ENCODE measurements around the gene LBX1. TPM values are rescaled to one million over a fixed set of nuclear protein-coding genes. Genes with fewer than 3 reads are reported as not detected.

Gene LBX1
- total and polyA plus RNA-seq, 9 donors = 3.3 to 12.3 (median 9.1) TPM

- peaks cover 97% of the 10 kb centered on the region for H3K27me3 ChIP-seq (ENCODE audit: control insufficient read depth, insufficient read depth, low read length)
- DNase-seq = peak; percentile 59
Measured at GRCh38 chr10:101233863-101234262, 4.6 kb upstream of the LBX1 start.

GRCh38 chr10:101233443-101233842 lies 4.2 kb upstream of the LBX1 start:
- no peak for DNase-seq
- no CpG with 5 or more reads among the region's 1 CpG for WGBS (ENCODE audit: insufficient coverage)
- H3K36me3 ChIP-seq (ENCODE audit: control insufficient read depth, insufficient read depth, low read length) = no peaks in the 10 kb centered on the region
- H3K27ac ChIP-seq (ENCODE audit: low read length) = peak overlapping the region; percentile 32
- H3K4me1 ChIP-seq (ENCODE audit: control insufficient read depth, insufficient read depth, low read length) = peaks cover 40% of the 10 kb centered on the region
- peaks cover 96% of the 10 kb centered on the region for H3K27me3 ChIP-seq (ENCODE audit: control insufficient read depth, insufficient read depth, low read length)
- H3K9me3 ChIP-seq (replicated peaks; ENCODE audit: control insufficient read depth, low read depth, low read length) = no peaks in the 10 kb centered on the region
- no peak overlapping the region for H3K4me3 ChIP-seq (ENCODE audit: low read length)

More at GRCh38 chr10:101233863-101234262, 4.6 kb upstream of the LBX1 start:
- peaks cover 40% of the 10 kb centered on the region for H3K4me1 ChIP-seq (ENCODE audit: control insufficient read depth, insufficient read depth, low read length)
- no peaks in the 10 kb centered on the region for H3K36me3 ChIP-seq (ENCODE audit: control insufficient read depth, insufficient read depth, low read length)
- 22% methylated on average over 1 of the region's 3 CpGs for WGBS (ENCODE audit: insufficient coverage)
- no peaks in the 10 kb centered on the region for H3K9me3 ChIP-seq (replicated peaks; ENCODE audit: control insufficient read depth, low read depth, low read length)
- no peak overlapping the region for H3K4me3 ChIP-seq (ENCODE audit: low read length)
- peak overlapping the region; percentile 32 for H3K27ac ChIP-seq (ENCODE audit: low read length)

DNA sequence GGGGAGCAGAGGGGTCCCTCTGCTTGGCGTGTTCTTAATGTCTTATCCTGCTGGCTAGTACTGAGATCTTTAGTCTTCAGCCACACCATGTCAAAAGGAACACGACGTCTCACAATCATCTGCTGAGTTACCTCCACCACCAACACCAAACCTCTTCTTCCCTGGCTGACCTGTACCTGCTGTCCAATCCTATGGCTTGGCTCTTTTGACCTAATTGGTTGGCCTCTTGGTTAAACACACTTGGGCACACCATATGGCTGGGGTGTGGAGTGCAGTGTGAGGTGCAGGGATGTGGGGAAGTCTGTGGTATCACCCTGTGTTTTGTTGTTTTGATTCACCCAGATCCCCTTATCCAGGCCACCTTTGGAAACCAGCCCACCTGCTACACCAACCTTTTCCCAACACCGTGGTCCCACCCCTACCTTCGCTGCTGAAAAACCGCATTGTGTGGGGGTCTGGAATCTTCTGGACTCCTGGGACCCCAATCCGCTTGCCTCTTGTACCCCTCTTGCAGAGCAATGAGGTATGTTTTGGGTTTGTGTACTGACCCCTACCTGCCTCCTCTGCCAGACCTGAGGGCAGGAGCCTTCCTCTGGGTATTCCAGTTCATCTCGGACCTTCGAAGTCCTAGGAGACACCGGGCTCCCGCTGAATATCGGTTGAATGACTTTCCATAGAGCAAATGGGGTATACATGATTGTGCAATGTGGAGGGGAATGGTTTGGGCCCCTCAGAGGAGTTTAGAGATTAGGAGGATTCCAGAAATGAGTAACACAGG lies 2.8 kb upstream of the LBX1 start:
- H3K4me3 ChIP-seq (ENCODE audit: low read length) = no peak overlapping the region
- H3K9me3 ChIP-seq (replicated peaks; ENCODE audit: control insufficient read depth, low read depth, low read length) = no peaks in the 10 kb centered on the region
- H3K36me3 ChIP-seq (ENCODE audit: control insufficient read depth, insufficient read depth, low read length) = no peaks in the 10 kb centered on the region
- DNase-seq = no peak
- WGBS (ENCODE audit: insufficient coverage) = 18% methylated on average over 3 of the region's 12 CpGs
- peaks cover 44% of the 10 kb centered on the region for H3K4me1 ChIP-seq (ENCODE audit: control insufficient read depth, insufficient read depth, low read length)
- H3K27me3 ChIP-seq (ENCODE audit: control insufficient read depth, insufficient read depth, low read length) = peaks cover 96% of the 10 kb centered on the region
- no peak overlapping the region for H3K27ac ChIP-seq (ENCODE audit: low read length)

DNA sequence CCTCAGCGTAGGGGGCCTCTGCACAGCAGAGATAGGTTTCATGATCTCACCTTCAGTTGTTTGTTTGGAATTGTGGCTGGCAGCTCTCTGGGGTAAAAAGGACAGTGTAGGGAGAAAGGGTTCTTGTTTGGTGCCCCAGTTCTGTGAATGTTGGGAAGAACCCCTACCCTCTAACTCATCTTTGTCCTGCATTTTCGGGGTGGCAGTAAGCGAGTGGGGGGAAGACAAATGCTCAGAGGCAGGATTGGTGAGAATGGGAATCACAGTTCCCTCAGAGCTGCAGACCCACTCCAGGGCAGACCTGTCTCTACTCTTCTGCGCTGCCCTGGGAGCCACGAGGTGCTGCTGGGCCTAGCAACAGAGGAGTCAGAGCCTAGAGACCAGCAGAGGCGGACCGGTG lies 1.8 kb upstream of the LBX1 start:
- Histone ChIP-seq H3K36me3 (ENCODE audit: control insufficient read depth, insufficient read depth, low read length) (no peaks in the 10 kb centered on the region), H3K9me3 (replicated peaks; ENCODE audit: control insufficient read depth, low read depth, low read length) (no peaks in the 10 kb centered on the region), H3K27ac (ENCODE audit: low read length) (peak overlapping the region; percentile 84), H3K4me3 (ENCODE audit: low read length) (no peak overlapping the region), H3K4me1 (ENCODE audit: control insufficient read depth, insufficient read depth, low read length) (peaks cover 46% of the 10 kb centered on the region), H3K27me3 (ENCODE audit: control insufficient read depth, insufficient read depth, low read length) (peaks cover 96% of the 10 kb centered on the region)
- no peak for DNase-seq
- 80% methylated on average over 2 of the region's 7 CpGs for WGBS (ENCODE audit: insufficient coverage)

DNA sequence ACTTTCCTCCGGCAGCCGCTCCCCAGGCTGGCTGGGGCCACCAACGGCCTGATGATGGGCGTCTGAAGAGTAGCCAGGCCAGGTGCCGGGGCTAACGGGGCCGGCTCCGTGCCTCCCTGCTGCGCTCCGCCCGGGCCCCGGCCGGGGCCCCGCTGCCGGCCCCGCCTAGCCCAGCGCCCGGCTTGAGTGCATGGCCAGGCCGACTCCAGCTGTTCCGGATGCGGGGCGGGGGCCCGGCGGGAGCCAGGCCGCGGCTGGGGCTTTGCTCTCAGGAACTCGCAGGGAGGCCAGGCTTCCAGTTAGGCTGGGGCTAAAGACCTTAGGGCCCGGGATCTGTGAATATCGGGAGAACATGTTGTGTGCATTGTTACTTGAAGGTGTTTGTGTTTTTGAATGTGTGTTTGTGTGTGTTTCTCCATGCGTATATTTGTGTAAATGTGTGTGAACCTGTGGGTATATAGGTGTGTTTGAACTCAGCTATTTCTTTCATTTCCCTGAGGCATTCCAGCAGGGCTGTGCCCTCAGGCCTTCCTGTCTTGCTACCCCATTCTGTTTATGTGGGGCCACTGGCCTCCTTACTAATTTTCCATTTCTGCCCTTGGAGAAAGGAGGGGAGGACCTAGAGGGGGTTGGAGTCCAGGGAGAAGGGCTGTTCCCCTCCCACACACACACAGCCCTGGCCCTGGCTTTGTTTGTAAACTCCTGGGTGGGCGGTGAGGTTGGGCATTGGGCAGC lies 1.1 kb upstream of the LBX1 start:
- Histone ChIP-seq H3K27ac (ENCODE audit: low read length) (peak overlapping the region; percentile 90), H3K4me1 (ENCODE audit: control insufficient read depth, insufficient read depth, low read length) (peaks cover 52% of the 10 kb centered on the region), H3K27me3 (ENCODE audit: control insufficient read depth, insufficient read depth, low read length) (peaks cover 96% of the 10 kb centered on the region), H3K4me3 (ENCODE audit: low read length) (peak overlapping the region; percentile 65), H3K9me3 (replicated peaks; ENCODE audit: control insufficient read depth, low read depth, low read length) (no peaks in the 10 kb centered on the region), H3K36me3 (ENCODE audit: control insufficient read depth, insufficient read depth, low read length) (no peaks in the 10 kb centered on the region)
- DNase-seq = peak; percentile 59
- WGBS (ENCODE audit: insufficient coverage) = 0% methylated on average over 29 of the region's 31 CpGs

DNA sequence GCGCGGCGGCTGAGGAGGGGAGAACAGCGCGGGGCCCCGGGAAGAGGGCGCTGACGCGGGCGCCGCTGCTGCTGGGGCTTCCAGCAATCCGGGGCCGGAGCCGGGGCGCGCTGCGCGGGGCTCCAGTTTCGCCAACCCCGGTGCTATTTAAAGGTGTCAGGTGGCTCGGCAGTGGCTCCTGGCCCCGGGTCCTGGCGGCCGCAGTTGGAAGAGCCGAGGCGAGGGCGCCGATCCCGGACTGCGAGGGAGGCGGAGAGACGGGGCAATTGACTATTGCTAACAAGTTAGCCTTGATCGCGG lies 347 bp downstream of the LBX1 start:
- H3K36me3 ChIP-seq (ENCODE audit: control insufficient read depth, insufficient read depth, low read length) = no peaks in the 10 kb centered on the region
- no peaks in the 10 kb centered on the region for H3K9me3 ChIP-seq (replicated peaks; ENCODE audit: control insufficient read depth, low read depth, low read length)
- peak overlapping the region; percentile 90 for H3K27ac ChIP-seq (ENCODE audit: low read length)
- peak overlapping the region; percentile 65 for H3K4me3 ChIP-seq (ENCODE audit: low read length)
- peaks cover 47% of the 10 kb centered on the region for H3K4me1 ChIP-seq (ENCODE audit: control insufficient read depth, insufficient read depth, low read length)
- no peak for DNase-seq
- peaks cover 91% of the 10 kb centered on the region for H3K27me3 ChIP-seq (ENCODE audit: control insufficient read depth, insufficient read depth, low read length)
- WGBS (ENCODE audit: insufficient coverage) = under 1% methylated on average over 34 of the region's 34 CpGs

DNA sequence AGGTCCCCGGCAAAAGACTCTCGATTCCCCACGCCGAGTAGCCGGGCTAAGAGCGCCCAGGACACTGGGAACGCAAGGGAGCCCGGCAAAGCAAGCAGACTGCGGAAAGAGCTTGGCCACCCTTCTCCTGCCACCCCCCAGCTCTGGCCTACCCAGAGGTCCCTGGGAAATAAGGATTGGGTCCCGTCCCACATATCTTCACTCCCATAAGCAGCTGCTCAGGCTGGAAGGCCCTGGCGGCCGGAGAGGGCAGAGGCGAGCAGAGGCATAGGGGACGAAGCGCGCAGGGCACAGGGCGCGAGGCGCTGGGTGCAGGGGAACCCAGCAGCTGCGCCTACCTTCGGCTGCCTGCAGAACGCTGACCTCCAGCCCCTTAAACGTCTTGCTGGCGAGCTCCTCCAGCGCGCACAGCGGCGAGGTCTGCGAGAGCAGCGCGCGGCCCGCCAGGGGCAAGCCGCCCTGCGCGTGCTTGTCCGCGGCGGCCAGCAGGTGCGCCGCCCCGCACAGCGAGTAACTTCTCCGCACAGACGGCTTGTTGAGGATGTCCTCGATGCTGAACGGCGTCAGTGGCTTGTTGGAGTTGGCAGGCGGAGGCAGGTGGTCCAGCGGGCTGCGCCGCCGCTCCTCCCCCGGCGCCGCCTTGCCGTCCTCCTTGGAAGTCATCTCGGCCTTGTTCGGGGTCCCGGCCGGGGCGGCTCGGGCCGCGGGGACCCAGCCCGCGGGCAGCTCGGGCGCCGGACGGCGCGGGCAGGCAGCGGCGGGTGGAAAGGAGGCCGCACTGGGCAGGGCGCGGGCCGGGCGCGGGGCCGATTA lies 904 bp downstream of the LBX1 start:
- Histone ChIP-seq H3K4me3 (ENCODE audit: low read length) (peak overlapping the region; percentile 65), H3K9me3 (replicated peaks; ENCODE audit: control insufficient read depth, low read depth, low read length) (no peaks in the 10 kb centered on the region), H3K27ac (ENCODE audit: low read length) (peak overlapping the region; percentile 85), H3K27me3 (ENCODE audit: control insufficient read depth, insufficient read depth, low read length) (peaks cover 92% of the 10 kb centered on the region), H3K4me1 (ENCODE audit: control insufficient read depth, insufficient read depth, low read length) (peaks cover 46% of the 10 kb centered on the region), H3K36me3 (ENCODE audit: control insufficient read depth, insufficient read depth, low read length) (no peaks in the 10 kb centered on the region)
- 1% methylated on average over 74 of the region's 82 CpGs for WGBS (ENCODE audit: insufficient coverage)
- peak; percentile 58 for DNase-seq

- peak overlapping the region; percentile 85 for H3K27ac ChIP-seq (ENCODE audit: low read length)
- peak overlapping the region; percentile 48 for H3K4me3 ChIP-seq (ENCODE audit: low read length)
- peaks cover 49% of the 10 kb centered on the region for H3K4me1 ChIP-seq (ENCODE audit: control insufficient read depth, insufficient read depth, low read length)
- 3% methylated on average over 36 of the region's 43 CpGs for WGBS (ENCODE audit: insufficient coverage)
- peaks cover 94% of the 10 kb centered on the region for H3K27me3 ChIP-seq (ENCODE audit: control insufficient read depth, insufficient read depth, low read length)
- no peak for DNase-seq
- H3K36me3 ChIP-seq (ENCODE audit: control insufficient read depth, insufficient read depth, low read length) = no peaks in the 10 kb centered on the region
- H3K9me3 ChIP-seq (replicated peaks; ENCODE audit: control insufficient read depth, low read depth, low read length) = no peaks in the 10 kb centered on the region
Measured at GRCh38 chr10:101227429-101228152, 1.7 kb downstream of the LBX1 start.

- H3K27ac ChIP-seq (ENCODE audit: low read length) = peak overlapping the region; percentile 85
- no peaks in the 10 kb centered on the region for H3K9me3 ChIP-seq (replicated peaks; ENCODE audit: control insufficient read depth, low read depth, low read length)
- 1% methylated on average over 52 of the region's 67 CpGs for WGBS (ENCODE audit: insufficient coverage)
- no peaks in the 10 kb centered on the region for H3K36me3 ChIP-seq (ENCODE audit: control insufficient read depth, insufficient read depth, low read length)
- peak overlapping the region; percentile 48 for H3K4me3 ChIP-seq (ENCODE audit: low read length)
- peaks cover 94% of the 10 kb centered on the region for H3K27me3 ChIP-seq (ENCODE audit: control insufficient read depth, insufficient read depth, low read length)
- no peak for DNase-seq
- H3K4me1 ChIP-seq (ENCODE audit: control insufficient read depth, insufficient read depth, low read length) = peaks cover 50% of the 10 kb centered on the region
Measured at GRCh38 chr10:101226491-101227428, 2.5 kb downstream of the LBX1 start.

Measured in muscle of leg (tissue), 11 donors.